GM18951 (cell line): ENCODE results near the gene CYYR1.

ENCODE experiments used
- POLR2A ChIP-seq: IDR thresholded peaks from 4 replicates; pipeline ENCODE4 v1.6.1; 2011; ENCODE audit warnings: mild to moderate bottlenecking; ENCODE audit not compliant: insufficient read length, insufficient read depth; ENCODE audit errors: extremely low read depth
- in situ Hi-C: fragments of 300-500 bp; cut with MboI; formaldehyde crosslinking; loops from one replicate; pipeline ENCODE4 v1.12.0; 2022; ENCODE audit warnings: low sequenced_read_pairs, mixed read lengths, inconsistent platforms; ENCODE audit not compliant: unreplicated experiment

Gene CYYR1

GRCh38 chr21:26529526-26529925 lies 43.6 kb downstream of the CYYR1 start:
- in situ Hi-C loops, result no loop called here
- no peak for TF ChIP-seq POLR2A

GRCh38 chr21:26528882-26529281 lies 44.2 kb downstream of the CYYR1 start:
- in situ Hi-C loops, result no loop called here
- TF ChIP-seq POLR2A, result no peak

GRCh38 chr21:26522704-26523103 lies 50.4 kb downstream of the CYYR1 start:
- in situ Hi-C loops, result no loop called here
- TF ChIP-seq POLR2A, result no peak

- TF ChIP-seq POLR2A, result no peak
- in situ Hi-C loops, result no loop called here
Observed at GRCh38 chr21:26519142-26519541, 53.9 kb downstream of the CYYR1 start.

GRCh38 chr21:26515257-26515656 lies 57.8 kb downstream of the CYYR1 start:
- TF ChIP-seq POLR2A, result no peak
- in situ Hi-C loops, result no loop called here

- in situ Hi-C loops, result no loop called here
- no peak for TF ChIP-seq POLR2A
Observed at GRCh38 chr21:26513212-26513611, 59.9 kb downstream of the CYYR1 start.

GRCh38 chr21:26512664-26513063 lies 60.4 kb downstream of the CYYR1 start:
- no peak for TF ChIP-seq POLR2A
- in situ Hi-C loops, result no loop called here

GRCh38 chr21:26508903-26509302 lies 64.2 kb downstream of the CYYR1 start:
- in situ Hi-C loops, result no loop called here
- TF ChIP-seq POLR2A, result no peak

- in situ Hi-C loops, result no loop called here
Observed at GRCh38 chr21:26506956-26507355, 66.1 kb downstream of the CYYR1 start.

GRCh38 chr21:26505211-26505610 lies 67.9 kb downstream of the CYYR1 start:
- in situ Hi-C loops, result no loop called here
- TF ChIP-seq POLR2A, result no peak

More at GRCh38 chr21:26506956-26507355, 66.1 kb downstream of the CYYR1 start:
- no peak for TF ChIP-seq POLR2A

GRCh38 chr21:26503414-26503813 lies 69.7 kb downstream of the CYYR1 start:
- in situ Hi-C loops, result no loop called here
- no peak for TF ChIP-seq POLR2A

GRCh38 chr21:26501495-26502021 lies 71.5 kb downstream of the CYYR1 start:
- TF ChIP-seq POLR2A, result no peak
- in situ Hi-C loops, result no loop called here

- no peak for TF ChIP-seq POLR2A
- in situ Hi-C loops, result no loop called here
Observed at GRCh38 chr21:26499495-26499894, 73.6 kb downstream of the CYYR1 start.

GRCh38 chr21:26495283-26495849 lies 77.7 kb downstream of the CYYR1 start:
- in situ Hi-C loops, result no loop called here
- TF ChIP-seq POLR2A, result no peak

- TF ChIP-seq POLR2A, result no peak
- in situ Hi-C loops, result no loop called here
Observed at GRCh38 chr21:26491663-26492062, 81.4 kb downstream of the CYYR1 start.
